Lung (tissue), 12 donors: ENCODE measurements around the gene CDSN. TPM values are rescaled to one million over a fixed set of nuclear protein-coding genes. Genes with fewer than 3 reads are reported as not detected.

Experiments
- ATAC-seq: fragments of 200-7000 bp; cut with Tn5 transposase; one replicate; pipeline ENCODE4 v1.9.1; 2020; ENCODE audit warnings: moderate number of reproducible peaks; ENCODE audit not compliant: insufficient read depth, low FRiP score
- DNase-seq, 3 donors: peaks; one replicate each; pipeline ENCODE4 v3.0.0-alpha.2; 2013 to 2017
- H3K27ac ChIP-seq, 2 donors: one replicate each; pipeline ENCODE4 v1.5.1; 2013; ENCODE audit warnings: mild to moderate bottlenecking in 2 of 2, moderate library complexity in 2 of 2, control low read depth in 1 of 2, inconsistent platforms in 1 of 2, low read depth in 1 of 2, low read length in 1 of 2
- H3K27me3 ChIP-seq, 3 donors: one replicate each; pipeline ENCODE4 v1.5.1; 2013; ENCODE audit warnings: low read length in 2 of 3; ENCODE audit not compliant: control insufficient read depth in 3 of 3, insufficient read depth in 3 of 3
- H3K36me3 ChIP-seq, 4 donors: one replicate each; pipeline ENCODE4 v1.5.1; 2013; ENCODE audit warnings: low read length in 4 of 4, mild to moderate bottlenecking in 1 of 4, moderate library complexity in 1 of 4; ENCODE audit not compliant: control insufficient read depth in 4 of 4, insufficient read depth in 4 of 4
- H3K4me1 ChIP-seq, 5 donors: one replicate each; pipeline ENCODE4 v1.5.1; 2013; ENCODE audit warnings: low read length in 5 of 5, mild to moderate bottlenecking in 2 of 5, moderate library complexity in 1 of 5; ENCODE audit not compliant: control insufficient read depth in 5 of 5, insufficient read depth in 5 of 5
- H3K4me3 ChIP-seq: one replicate; pipeline ENCODE4 v1.5.1; 2013; ENCODE audit warnings: mild to moderate bottlenecking, control low read depth, moderate library complexity
- H3K9ac ChIP-seq, 2 donors: one replicate each; pipeline ENCODE4 v1.5.1; 2013; ENCODE audit warnings: low read length in 2 of 2, control low read depth in 1 of 2; ENCODE audit not compliant: insufficient read depth in 1 of 2
- H3K9me3 ChIP-seq, 4 donors: one replicate each; pipeline ENCODE4 v1.5.1; 2013; ENCODE audit warnings: low read length in 3 of 4, mild to moderate bottlenecking in 1 of 4, moderate library complexity in 1 of 4; ENCODE audit not compliant: control insufficient read depth in 4 of 4, insufficient read depth in 3 of 4
- WGBS, 2 donors: extraction: QIAGEN DNeasy Blood & Tissue Kit; methylation state at CpG; one replicate each; pipeline ENCODE4 v1.1.7; 2013; 5-methylcytosine and 5-hydroxymethylcytosine counted together
- polyA plus RNA-seq, 2 donors: library from polyadenylated mRNA; stranded (reverse); fragments of 200-250 nt; gene quantifications; one replicate each; pipeline ENCODE4 v1.2.1, GENCODE V29; 2013
- total RNA-seq, 2 donors: library from RNA; depleted of rRNA in 1 of 2; stranded (reverse); fragments of >200 nt in 1 of 2; gene quantifications; one replicate each; pipeline ENCODE4 v1.2.1, GENCODE V29; 2014 to 2021
- TF ChIP-seq, protein P1 (sequence below): IDR thresholded peaks from 2 replicates; pipeline ENCODE4 v1.5.1; 2012; ENCODE audit warnings: mild to moderate bottlenecking; ENCODE audit errors: control extremely low read depth, extremely low read depth
- donor health status: control.
- donor health status: control.
- donor health status: Bipolar disorder and iron deficiency.
- donor health status: healthy.
- donor health status: DM: yes; HTN: yes; CAD: no.

CDSN gene
- total and polyA plus RNA-seq, 4 donors: 0.05 to 0.10 (median 0.06) TPM; not detected in 1

DNA sequence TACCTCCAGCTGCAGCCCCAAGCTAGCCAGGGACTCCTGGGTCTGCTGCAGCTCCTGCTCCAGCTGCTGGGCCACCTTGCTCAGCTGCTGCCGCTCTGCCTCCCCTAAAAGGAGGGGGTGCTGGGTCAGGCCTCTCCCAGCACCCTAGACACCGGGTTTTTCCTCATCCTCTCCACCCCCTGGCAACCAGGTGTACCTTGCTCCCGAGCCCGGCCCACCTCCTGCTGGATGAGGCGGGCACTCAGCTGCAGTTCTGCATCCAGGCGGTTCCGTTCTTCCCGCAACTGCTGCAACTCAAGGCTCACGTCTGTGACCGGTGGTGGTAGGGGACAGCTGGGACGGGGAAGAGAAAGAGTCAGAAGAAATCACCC is 24.7 kb upstream of the CDSN start:
- TF ChIP-seq, protein P1, sequence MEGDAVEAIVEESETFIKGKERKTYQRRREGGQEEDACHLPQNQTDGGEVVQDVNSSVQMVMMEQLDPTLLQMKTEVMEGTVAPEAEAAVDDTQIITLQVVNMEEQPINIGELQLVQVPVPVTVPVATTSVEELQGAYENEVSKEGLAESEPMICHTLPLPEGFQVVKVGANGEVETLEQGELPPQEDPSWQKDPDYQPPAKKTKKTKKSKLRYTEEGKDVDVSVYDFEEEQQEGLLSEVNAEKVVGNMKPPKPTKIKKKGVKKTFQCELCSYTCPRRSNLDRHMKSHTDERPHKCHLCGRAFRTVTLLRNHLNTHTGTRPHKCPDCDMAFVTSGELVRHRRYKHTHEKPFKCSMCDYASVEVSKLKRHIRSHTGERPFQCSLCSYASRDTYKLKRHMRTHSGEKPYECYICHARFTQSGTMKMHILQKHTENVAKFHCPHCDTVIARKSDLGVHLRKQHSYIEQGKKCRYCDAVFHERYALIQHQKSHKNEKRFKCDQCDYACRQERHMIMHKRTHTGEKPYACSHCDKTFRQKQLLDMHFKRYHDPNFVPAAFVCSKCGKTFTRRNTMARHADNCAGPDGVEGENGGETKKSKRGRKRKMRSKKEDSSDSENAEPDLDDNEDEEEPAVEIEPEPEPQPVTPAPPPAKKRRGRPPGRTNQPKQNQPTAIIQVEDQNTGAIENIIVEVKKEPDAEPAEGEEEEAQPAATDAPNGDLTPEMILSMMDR: no peak
- no peak overlapping the region for H3K9ac ChIP-seq
- ATAC-seq: no peak

DNA sequence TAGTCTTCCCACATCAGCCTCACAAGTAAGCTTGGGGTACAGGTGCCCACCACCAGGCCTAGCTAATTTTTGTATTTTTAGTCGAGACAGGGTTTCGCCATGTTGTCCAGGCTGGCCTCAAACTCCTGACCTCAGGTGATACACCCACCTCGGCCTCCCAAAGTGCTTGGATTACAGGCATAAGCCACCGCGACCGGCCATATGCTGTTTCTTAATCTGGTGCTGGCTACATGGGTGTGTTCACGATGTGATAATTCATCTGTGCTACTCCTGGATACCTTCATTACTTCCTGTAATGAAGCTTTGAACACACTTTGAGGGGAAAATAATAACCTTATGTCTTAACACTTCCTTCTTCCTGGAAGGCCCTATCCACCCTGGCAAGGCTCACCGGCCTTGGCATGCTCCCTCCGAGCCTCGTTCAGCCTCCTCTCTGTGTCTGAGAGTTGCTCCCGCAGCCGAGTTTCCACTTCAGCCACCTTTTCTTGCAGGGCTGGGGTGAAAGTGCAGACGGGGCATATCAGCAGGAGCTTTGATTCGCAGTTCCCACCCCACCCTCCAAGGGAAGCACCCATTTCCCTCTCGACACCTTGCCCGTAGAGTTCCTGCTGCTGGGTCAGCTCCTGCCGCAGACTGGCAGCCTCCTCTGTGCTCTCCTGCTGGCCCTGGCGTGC is 24.2 kb upstream of the CDSN start:
- H3K36me3 ChIP-seq: peaks cover 0 to 14% (median 2%) of the 10 kb centered on the region in 4 donors
- TF ChIP-seq, protein P1: no peak
- no peak overlapping the region for H3K27ac ChIP-seq
- DNase-seq (no peak), ATAC-seq (no peak)
- no peak overlapping the region for H3K4me3 ChIP-seq
- no peaks in the 10 kb centered on the region for H3K27me3 ChIP-seq
- H3K9ac ChIP-seq: no peak overlapping the region
- H3K9me3 ChIP-seq: no peaks in the 10 kb centered on the region
- H3K4me1 ChIP-seq: peaks cover 0 to 5% (median 0%) of the 10 kb centered on the region in 5 donors
- 82 to 91% methylated on average over 18 of the region's 18 CpGs for WGBS, 2 donors

More for the DNA sequence above, 24.7 kb upstream of the CDSN start:
- Histone ChIP-seq H3K27me3 (no peaks in the 10 kb centered on the region), H3K27ac (no peak overlapping the region), H3K4me1 (no peaks in the 10 kb centered on the region), H3K9me3 (no peaks in the 10 kb centered on the region), H3K36me3 (peaks cover 0 to 16% (median 4%) of the 10 kb centered on the region in 4 donors), H3K4me3 (no peak overlapping the region)
- DNase-seq: no peak
- WGBS, 2 donors: 78 to 88% methylated on average over 11 of the region's 11 CpGs

GRCh38 chr6:31143148-31143547 is 22.9 kb upstream of the CDSN start:
- ATAC-seq: no peak
- H3K9ac ChIP-seq: no peak overlapping the region
- H3K4me3 ChIP-seq: no peak overlapping the region
- H3K27ac ChIP-seq: no peak overlapping the region
- no peaks in the 10 kb centered on the region for H3K27me3 ChIP-seq
- peaks cover 0 to 10% (median 0%) of the 10 kb centered on the region in 5 donors for H3K4me1 ChIP-seq
- WGBS, 2 donors: 57 to 76% methylated on average over 11 of the region's 11 CpGs
- H3K9me3 ChIP-seq: no peaks in the 10 kb centered on the region
- TF ChIP-seq, protein P1: no peak
- DNase-seq: peak in 1 of 3 donors; percentile 49
- peaks cover 0 to 14% (median 2%) of the 10 kb centered on the region in 4 donors for H3K36me3 ChIP-seq
